ENCODE results near the gene CIPC. TPM values are rescaled to one million over a fixed set of nuclear protein-coding genes. Genes with fewer than 3 reads are reported as not detected.

CIPC gene
- total and polyA plus RNA-seq, 2 of the 13 experiments (the other 11 are each of a cell fraction or from before 2014, with no cell fraction given): 7.6 to 13.9 TPM

GRCh38 chr14:77097700-77098528 lies at the start of gene CIPC (continued):
- peak; percentile 37 for TF ChIP-seq AGO1 (IDR thresholded peaks at IDR 0.05; ENCODE audit: low read depth, low read length, poor library complexity, severe bottlenecking)
- peak; percentile 78; the same call in 1 of the 2 replicates for TF ChIP-seq HMGXB3 (CRISPR knock-in tag; IDR thresholded peaks at IDR 0.05; ENCODE audit: borderline replicate concordance)
- peak; percentile 86 for TF ChIP-seq MYC (CRISPR knock-in tag; IDR thresholded peaks at IDR 0.05; ENCODE audit: borderline replicate concordance)
- peak; percentile 54; the same call in 1 of the 2 replicates for TF ChIP-seq ZNF773 (CRISPR knock-in tag; IDR thresholded peaks at IDR 0.05; ENCODE audit: borderline replicate concordance)
- TF ChIP-seq SKI (IDR thresholded peaks at IDR 0.05; ENCODE audit: partially characterized antibody): peak; percentile 87
- TF ChIP-seq ZNF17 (CRISPR knock-in tag; IDR thresholded peaks at IDR 0.05): no peak
- no peak for TF ChIP-seq ZNF264 (CRISPR knock-in tag; IDR thresholded peaks at IDR 0.05)
- no peak for TF ChIP-seq SNRNP70 (IDR thresholded peaks at IDR 0.05; ENCODE audit: low read depth, low read length)
- TF ChIP-seq ZBTB8A (CRISPR knock-in tag; IDR thresholded peaks at IDR 0.05; ENCODE audit: borderline replicate concordance, low read depth): no peak; the same call in 1 of the 2 replicates
- no peak; the same call in 1 of the 2 replicates for TF ChIP-seq ZNF331 (CRISPR knock-in tag; IDR thresholded peaks at IDR 0.05)
- TF ChIP-seq ZNF549 (CRISPR knock-in tag; IDR thresholded peaks at IDR 0.05): no peak
- TF ChIP-seq HNRNPUL1 (IDR thresholded peaks at IDR 0.05; ENCODE audit: low read depth, low read length): peak; percentile 83
- peak; percentile 96 for TF ChIP-seq HNRNPK (IDR thresholded peaks at IDR 0.05; ENCODE audit: low read depth, low read length, poor library complexity, severe bottlenecking)
- TF ChIP-seq ZNF567 (CRISPR knock-in tag; IDR thresholded peaks at IDR 0.05; ENCODE audit: borderline replicate concordance): no peak
- TF ChIP-seq ARID3A (IDR thresholded peaks at IDR 0.05; ENCODE audit: low read depth, low read length): no peak; the same call in 1 of the 2 replicates
- no peak for TF ChIP-seq RELA (CRISPR knock-in tag; IDR thresholded peaks at IDR 0.05)
- no peak for TF ChIP-seq CHCHD3 (CRISPR knock-in tag; IDR thresholded peaks at IDR 0.05)
- no peak for TF ChIP-seq TBP (CRISPR knock-in tag; IDR thresholded peaks at IDR 0.05)
- TF ChIP-seq SSRP1 (CRISPR knock-in tag; IDR thresholded peaks at IDR 0.05): no peak
- peak; percentile 76 for TF ChIP-seq PHF8 (CRISPR knock-in tag; IDR thresholded peaks at IDR 0.05)
- TF ChIP-seq RNF2 (conservative IDR thresholded peaks at IDR 0.05; ENCODE audit: low read depth): peak; percentile 86
- no peak for TF ChIP-seq ZNF75D (CRISPR knock-in tag; IDR thresholded peaks at IDR 0.05; ENCODE audit: borderline replicate concordance)
- peak; percentile 73 for TF ChIP-seq MTA1 (CRISPR knock-in tag; IDR thresholded peaks at IDR 0.05; ENCODE audit: borderline replicate concordance)
- TF ChIP-seq ZNF780A (CRISPR knock-in tag; IDR thresholded peaks at IDR 0.05): no peak; the same call in 1 of the 2 replicates
- peak; percentile 57 for TF ChIP-seq BRD4 (CRISPR knock-in tag; IDR thresholded peaks at IDR 0.05)
- no peak for TF ChIP-seq ZNF160 (CRISPR knock-in tag; IDR thresholded peaks at IDR 0.05)
